ENCODE data around the gene SLC2A13. TPM values are rescaled to one million over a fixed set of nuclear protein-coding genes. Genes with fewer than 3 reads are reported as not detected.

SLC2A13 gene
- total RNA-seq, 1 experiment from 2014 or later = 15.3 TPM

- H3K27ac Mint-ChIP-seq = no peak overlapping the region
- CTCF ChIA-PET = no interaction called here
- TF ChIP-seq TP53 (CRISPR knock-in tag; IDR thresholded peaks at IDR 0.05) = no peak
- no peak for TF ChIP-seq SMAD3 (CRISPR knock-in tag; IDR thresholded peaks at IDR 0.05; ENCODE audit: borderline replicate concordance)
- no peak for TF ChIP-seq MLX (CRISPR knock-in tag; IDR thresholded peaks at IDR 0.05)
- TF ChIP-seq KAT7 (CRISPR knock-in tag; IDR thresholded peaks at IDR 0.05; ENCODE audit: borderline replicate concordance) = no peak
Observed at GRCh38 chr12:39868328-39868725, 237.6 kb downstream of the SLC2A13 start.

GRCh38 chr12:39867631-39868327 lies 238.1 kb downstream of the SLC2A13 start:
- no peak for DNase-seq (ENCODE audit: low spot score)
- CTCF ChIA-PET = no interaction called here
- H3K4me3 Mint-ChIP-seq = no peak overlapping the region
- POLR2A ChIA-PET = no interaction called here
- no peak for ATAC-seq
- peaks cover 8% of the 10 kb centered on the region for H3K9me3 Mint-ChIP-seq
- H3K36me3 Mint-ChIP-seq = peaks cover 9% of the 10 kb centered on the region
- no peak overlapping the region for H3K27ac Mint-ChIP-seq
- H3K4me1 Mint-ChIP-seq = no peaks in the 10 kb centered on the region
- TF ChIP-seq GRHL2 (CRISPR knock-in tag; IDR thresholded peaks at IDR 0.05; ENCODE audit: insufficient replicate concordance, severe bottlenecking) = no peak
- no peak for TF ChIP-seq MAX (CRISPR knock-in tag; IDR thresholded peaks at IDR 0.05)
- no peak for TF ChIP-seq ATF1 (CRISPR knock-in tag; IDR thresholded peaks at IDR 0.05)
- no peak for TF ChIP-seq E2F5 (CRISPR knock-in tag; IDR thresholded peaks at IDR 0.05)
- no peak for TF ChIP-seq FOXP4 (CRISPR knock-in tag; IDR thresholded peaks at IDR 0.05)
- no peak for TF ChIP-seq IRF2 (CRISPR knock-in tag; IDR thresholded peaks at IDR 0.05; ENCODE audit: borderline replicate concordance, low read depth)
- TF ChIP-seq E2F4 (CRISPR knock-in tag; IDR thresholded peaks at IDR 0.05; ENCODE audit: borderline replicate concordance, low read depth) = no peak
- TF ChIP-seq HMGXB4 (CRISPR knock-in tag; IDR thresholded peaks at IDR 0.05) = no peak
- TF ChIP-seq TP53 (CRISPR knock-in tag; IDR thresholded peaks at IDR 0.05) = no peak
- no peak for TF ChIP-seq ZNF671 (CRISPR knock-in tag; IDR thresholded peaks at IDR 0.05)
- TF ChIP-seq ATF6 (CRISPR knock-in tag; IDR thresholded peaks at IDR 0.05) = no peak
- TF ChIP-seq USF1 (CRISPR knock-in tag; IDR thresholded peaks at IDR 0.05) = no peak
- no peak for TF ChIP-seq ZNF423 (CRISPR knock-in tag; IDR thresholded peaks at IDR 0.05)
- no peak for TF ChIP-seq FOXP1 (CRISPR knock-in tag; IDR thresholded peaks at IDR 0.05; ENCODE audit: borderline replicate concordance)
- TF ChIP-seq GABPB1 (CRISPR knock-in tag; IDR thresholded peaks at IDR 0.05) = no peak
- TF ChIP-seq CREM (CRISPR knock-in tag; IDR thresholded peaks at IDR 0.05) = no peak
- no peak for TF ChIP-seq AR (CRISPR knock-in tag; IDR thresholded peaks at IDR 0.05)
- no peaks in the 10 kb centered on the region for H3K27me3 Mint-ChIP-seq (ENCODE audit: low read depth)

More at GRCh38 chr12:39868328-39868725, 237.6 kb downstream of the SLC2A13 start:
- no peaks in the 10 kb centered on the region for H3K27me3 Mint-ChIP-seq (ENCODE audit: low read depth)
- H3K4me1 Mint-ChIP-seq = no peaks in the 10 kb centered on the region
- peaks cover 8% of the 10 kb centered on the region for H3K9me3 Mint-ChIP-seq
- ATAC-seq = no peak
- H3K4me3 Mint-ChIP-seq = no peak overlapping the region
- POLR2A ChIA-PET = no interaction called here
- DNase-seq (ENCODE audit: low spot score) = no peak
- H3K36me3 Mint-ChIP-seq = peaks cover 9% of the 10 kb centered on the region
